ENCODE results near the gene ATP13A5. TPM values are rescaled to one million over a fixed set of nuclear protein-coding genes. Genes with fewer than 3 reads are reported as not detected.

The ATP13A5 gene
- total and polyA plus RNA-seq, 2 experiments from 2014 or later, result not detected

GRCh38 chr3:193292386-193292785 is 86.2 kb downstream of the ATP13A5 start:
- Histone ChIP-seq H4K20me1 (replicated peaks; ENCODE audit: insufficient read depth) (no peaks in the 10 kb centered on the region), H3K27me3 (ENCODE audit: insufficient read depth) (no peaks in the 10 kb centered on the region), H2AFZ (no peak overlapping the region), H3K4me1 (ENCODE audit: insufficient read depth) (no peaks in the 10 kb centered on the region), H3K4me3 (no peak overlapping the region), H3K9me2 (ENCODE audit: insufficient read depth) (peaks cover 6% of the 10 kb centered on the region; the same call in 1 of the 2 replicates), H3F3A (replicated peaks; ENCODE audit: low read depth) (no peaks in the 10 kb centered on the region), H3K79me2 (replicated peaks; ENCODE audit: insufficient read depth) (no peaks in the 10 kb centered on the region), H3K36me3 (ENCODE audit: insufficient read depth) (peaks cover 6% of the 10 kb centered on the region), H3K4me2 (no peak overlapping the region), H3K27ac (ENCODE audit: low read depth) (no peak overlapping the region)
- Mint-ChIP-seq H3K27ac (no peak overlapping the region), H3K27me3 (ENCODE audit: insufficient read depth, low read depth, poor library complexity) (no peaks in the 10 kb centered on the region), H3K4me3 (no peak overlapping the region), H3K4me1 (no peaks in the 10 kb centered on the region), H3K36me3 (ENCODE audit: low read depth) (peaks cover 22% of the 10 kb centered on the region), H3K9me3 (peaks cover 30% of the 10 kb centered on the region)
- DNase-seq (ENCODE audit: low spot score) (no peak), ATAC-seq (no peak)
- TF ChIP-seq POLR2AphosphoS5 (IDR thresholded peaks at IDR 0.05; ENCODE audit: low read depth) (no peak), ZNF331 (CRISPR knock-in tag; IDR thresholded peaks at IDR 0.05; ENCODE audit: low read depth) (no peak), ETS1 (IDR thresholded peaks at IDR 0.05) (no peak), NANOG (IDR thresholded peaks at IDR 0.05; ENCODE audit: borderline replicate concordance) (no peak), EZH2phosphoT487 (IDR thresholded peaks at IDR 0.05; ENCODE audit: unreplicated experiment) (no peak)

GRCh38 chr3:193271101-193271840 is 107.3 kb downstream of the ATP13A5 start:
- H3K79me2 ChIP-seq (replicated peaks; ENCODE audit: insufficient read depth), result no peaks in the 10 kb centered on the region
- peaks cover 6% of the 10 kb centered on the region for H3K27me3 Mint-ChIP-seq (ENCODE audit: insufficient read depth, low read depth, poor library complexity)
- peak; percentile 12 for DNase-seq (ENCODE audit: low spot score)
- TF ChIP-seq ZNF114 (CRISPR knock-in tag; IDR thresholded peaks at IDR 0.05), result no peak
- TF ChIP-seq EZH2 (IDR thresholded peaks at IDR 0.05; ENCODE audit: low read depth, unreplicated experiment), result no peak
- no peak for TF ChIP-seq REST (IDR thresholded peaks at IDR 0.05; ENCODE audit: unreplicated experiment)
- no peak for TF ChIP-seq CTCF (conservative IDR thresholded peaks at IDR 0.05; ENCODE audit: low read depth in 2 of 2)
- TF ChIP-seq ETS1 (IDR thresholded peaks at IDR 0.05), result no peak
- no peak for TF ChIP-seq NANOG (IDR thresholded peaks at IDR 0.05; ENCODE audit: borderline replicate concordance)
- TF ChIP-seq JUNB (IDR thresholded peaks at IDR 0.05; ENCODE audit: unreplicated experiment), result no peak
- TF ChIP-seq ZNF331 (CRISPR knock-in tag; IDR thresholded peaks at IDR 0.05; ENCODE audit: low read depth), result no peak

More at GRCh38 chr3:193271101-193271840, 107.3 kb downstream of the ATP13A5 start:
- Histone ChIP-seq H3K27me3 (ENCODE audit: insufficient read depth) (no peaks in the 10 kb centered on the region), H4K20me1 (replicated peaks; ENCODE audit: insufficient read depth) (no peaks in the 10 kb centered on the region), H3K4me1 (ENCODE audit: insufficient read depth) (no peaks in the 10 kb centered on the region), H3K36me3 (ENCODE audit: insufficient read depth) (no peaks in the 10 kb centered on the region), H3F3A (replicated peaks; ENCODE audit: low read depth) (no peaks in the 10 kb centered on the region), H3K4me2 (no peak overlapping the region), H3K4me3 (no peak overlapping the region), H3K27ac (ENCODE audit: low read depth) (no peak overlapping the region), H2AFZ (no peak overlapping the region), H3K9me2 (ENCODE audit: insufficient read depth) (0 out of 2 replicates have a peak, but pooled peaks cover 5% of the 10 kb centered on the region)
- H3K4me1 Mint-ChIP-seq, result peaks cover 2% of the 10 kb centered on the region; the same call in 2 of the 3 replicates
- no peaks in the 10 kb centered on the region; the same call in 2 of the 3 replicates for H3K9me3 Mint-ChIP-seq
- no peak overlapping the region for H3K27ac Mint-ChIP-seq
- no peak for ATAC-seq
- no peak overlapping the region for H3K4me3 Mint-ChIP-seq
- no peaks in the 10 kb centered on the region; the same call in 2 of the 3 replicates for H3K36me3 Mint-ChIP-seq (ENCODE audit: low read depth)
